Left hindlimb (tissue), 1 donor: ENCODE results near the gene GLI3.

Experiments
- DNase-seq: peaks from one replicate; pipeline ENCODE4 v3.0.0-alpha.2; 2018

GLI3 gene

DNA sequence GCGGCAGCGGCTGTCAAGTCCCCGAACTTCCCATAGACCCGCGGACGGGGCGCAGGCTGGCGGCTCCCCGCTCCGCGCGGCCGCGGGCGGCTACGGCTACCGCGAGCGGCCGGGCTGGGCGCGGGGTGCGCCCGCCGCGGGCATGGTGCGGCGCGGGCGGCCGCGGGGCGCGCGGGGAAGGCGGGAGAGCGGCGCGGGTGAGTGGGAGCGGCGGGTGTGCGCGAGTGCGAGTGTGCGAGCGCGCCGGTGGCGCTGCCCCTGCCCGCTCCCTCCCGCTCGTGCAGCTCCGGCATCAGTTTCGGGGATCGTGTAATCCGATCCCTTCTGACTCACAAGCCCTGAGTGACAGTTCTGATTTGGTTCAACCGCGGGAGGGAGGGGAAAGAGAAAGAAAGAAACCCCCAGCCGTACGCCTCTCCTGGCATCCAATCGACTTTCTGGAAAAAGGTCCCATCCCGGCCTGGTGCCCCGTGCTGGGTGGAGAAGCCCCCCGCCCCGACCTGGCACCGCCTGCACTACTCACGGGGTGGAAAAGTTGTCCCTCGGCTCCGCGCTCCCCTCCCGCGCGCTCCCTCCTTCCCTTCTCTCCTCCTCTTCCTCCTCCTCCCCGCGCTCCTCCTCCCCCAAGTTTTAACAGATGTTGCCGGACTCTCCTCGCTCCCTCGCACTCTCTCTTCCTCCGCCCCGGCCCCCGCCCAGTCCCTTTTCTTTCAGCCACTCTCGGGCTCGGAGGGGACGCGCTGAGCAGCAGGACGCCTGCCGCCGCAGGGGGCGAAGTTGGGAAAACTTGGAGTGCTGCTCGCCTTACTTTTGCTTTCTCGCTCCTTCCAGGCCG, at the start of gene GLI3:
TSS of gene GLI3 (minus strand) at position 234 of the 835 bp plus-strand sequence. CDS start 13,956 bp downstream, outside the sequence.
- peak; percentile 98 for DNase-seq

DNA sequence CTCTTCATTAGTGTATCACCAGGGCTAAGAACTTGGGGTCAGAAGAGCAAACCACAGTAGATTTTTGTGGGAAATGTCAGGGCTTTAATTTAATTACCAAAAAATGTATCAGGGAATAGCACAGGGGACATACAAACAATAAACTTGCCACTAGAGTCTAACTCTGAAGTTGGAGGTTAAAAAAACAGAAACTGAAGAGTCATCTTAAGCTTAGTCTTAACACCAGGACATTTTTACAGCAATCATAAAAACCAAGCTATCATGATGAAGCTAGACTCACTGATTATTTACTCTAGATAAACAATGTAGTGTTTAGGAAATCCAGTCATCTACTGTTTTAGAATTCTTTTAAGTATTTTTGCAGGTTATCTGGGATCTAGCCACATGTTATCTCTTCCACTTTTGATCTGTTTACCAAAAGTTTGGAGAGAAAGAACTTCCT, 48.4 kb upstream of the GLI3 start:
- no peak for DNase-seq

DNA sequence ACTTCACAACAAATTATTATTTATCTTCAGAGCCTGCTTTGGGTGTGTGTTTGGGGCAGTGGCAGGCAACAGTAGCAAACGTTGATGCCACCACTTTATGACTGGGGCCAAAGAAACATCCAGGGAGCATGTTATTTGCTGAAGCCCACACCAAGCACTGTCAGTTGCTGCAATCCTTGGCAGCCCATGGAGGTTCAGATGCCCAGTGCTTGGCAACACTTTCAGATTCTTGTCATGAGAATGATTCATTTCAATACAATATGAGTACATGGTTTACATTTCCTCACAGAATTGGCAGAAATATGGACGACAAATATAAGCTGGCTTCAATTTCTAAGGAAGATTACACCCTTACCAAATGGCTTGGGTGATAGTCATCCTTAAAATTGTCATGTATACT, 46.5 kb upstream of the GLI3 start:
- no peak for DNase-seq

DNA sequence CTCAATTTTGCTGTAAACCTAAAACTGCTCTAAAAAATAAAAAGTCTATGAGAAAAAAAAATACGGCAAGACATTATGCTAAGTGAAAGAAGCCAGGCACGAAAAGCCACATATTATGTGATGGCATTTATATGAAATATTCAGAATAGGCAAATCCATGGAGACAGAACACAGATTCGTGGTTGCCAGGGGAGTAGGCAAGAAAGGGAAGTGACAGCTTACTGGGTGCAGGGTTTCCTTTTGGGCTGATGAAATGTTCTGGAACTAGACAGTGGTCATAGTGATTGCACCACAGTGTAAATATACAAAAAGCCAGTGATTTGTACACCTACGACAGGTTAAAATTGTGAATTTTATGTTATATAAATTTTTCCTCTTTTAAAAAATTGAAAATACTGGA, 41.3 kb upstream of the GLI3 start:
- DNase-seq = no peak

DNA sequence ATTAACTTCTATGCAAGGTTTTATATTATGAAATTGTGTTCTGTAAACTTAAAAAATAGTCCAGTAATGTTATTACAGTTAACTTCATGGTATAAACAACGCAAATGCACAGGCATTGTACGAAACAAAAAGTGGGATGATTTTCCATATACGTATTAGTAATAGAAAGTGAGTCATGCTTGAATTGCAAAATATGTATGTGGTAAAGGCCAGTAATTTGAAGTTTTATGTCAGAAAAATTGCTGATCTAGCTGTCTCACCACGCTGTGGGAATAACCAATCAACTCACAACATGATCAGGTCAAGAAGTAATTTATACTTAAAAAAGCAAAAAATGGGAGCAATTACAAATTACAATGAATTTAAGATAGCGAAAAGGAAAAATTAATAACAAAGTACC, 37.0 kb upstream of the GLI3 start:
- DNase-seq = no peak

DNA sequence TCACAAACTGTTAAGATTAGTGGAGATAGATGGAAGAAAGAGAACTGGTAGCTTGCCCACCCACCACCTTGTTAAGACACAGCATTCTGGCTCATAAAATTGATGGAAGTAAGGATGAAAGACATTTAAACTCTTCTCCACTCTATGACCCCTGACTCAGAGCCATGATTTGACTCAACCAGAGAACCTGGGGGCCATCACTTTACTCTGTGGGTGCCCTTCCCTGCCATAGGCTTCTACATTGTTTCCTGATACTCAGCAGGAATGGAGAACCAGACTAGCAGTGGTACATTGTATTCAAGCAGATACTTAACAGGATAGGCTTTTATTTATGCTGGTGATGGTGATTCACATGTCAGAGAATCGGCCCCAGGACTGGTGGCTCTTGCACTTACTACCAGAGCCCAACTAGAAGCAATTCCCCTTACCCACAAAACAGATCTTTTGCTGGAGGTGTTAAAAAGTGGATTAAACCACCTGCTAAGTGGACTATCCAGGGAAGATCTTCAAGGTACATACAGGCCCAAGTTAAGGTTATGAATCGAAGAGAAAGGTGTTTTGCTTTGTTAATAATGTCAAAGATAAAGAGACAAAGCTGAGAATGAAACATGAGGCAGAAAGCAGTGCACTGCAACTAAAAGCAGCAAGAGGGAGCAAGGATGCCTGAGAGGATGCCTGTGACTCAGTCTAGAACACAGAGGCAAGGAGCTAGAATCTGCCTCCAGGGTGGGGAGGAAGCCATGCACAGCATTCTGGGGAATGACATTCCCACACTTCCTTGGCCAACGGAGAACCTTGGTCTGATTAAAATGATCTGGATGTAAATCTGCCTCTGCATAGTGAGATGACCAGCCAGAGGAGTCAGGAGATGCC, 36.0 kb upstream of the GLI3 start:
- DNase-seq = no peak

DNA sequence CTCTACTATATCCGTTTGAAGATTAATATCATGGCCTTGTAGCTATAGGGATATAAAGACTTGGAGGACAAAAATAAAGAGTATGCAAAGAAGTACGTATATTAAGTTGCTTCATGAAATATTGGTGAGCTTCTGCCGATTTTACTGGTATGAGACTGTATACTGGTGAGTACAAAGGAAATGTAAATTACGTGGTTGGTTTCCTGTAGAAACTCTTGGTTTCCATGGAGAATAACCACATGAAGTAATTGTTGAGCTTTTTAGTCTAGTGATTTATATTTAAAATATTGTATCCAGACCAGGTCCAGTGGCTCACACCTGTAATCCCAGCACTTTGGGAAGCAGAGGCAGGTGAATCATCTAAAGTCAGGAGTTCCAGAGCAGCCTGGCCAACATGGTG, 32.2 kb upstream of the GLI3 start:
- no peak for DNase-seq

DNA sequence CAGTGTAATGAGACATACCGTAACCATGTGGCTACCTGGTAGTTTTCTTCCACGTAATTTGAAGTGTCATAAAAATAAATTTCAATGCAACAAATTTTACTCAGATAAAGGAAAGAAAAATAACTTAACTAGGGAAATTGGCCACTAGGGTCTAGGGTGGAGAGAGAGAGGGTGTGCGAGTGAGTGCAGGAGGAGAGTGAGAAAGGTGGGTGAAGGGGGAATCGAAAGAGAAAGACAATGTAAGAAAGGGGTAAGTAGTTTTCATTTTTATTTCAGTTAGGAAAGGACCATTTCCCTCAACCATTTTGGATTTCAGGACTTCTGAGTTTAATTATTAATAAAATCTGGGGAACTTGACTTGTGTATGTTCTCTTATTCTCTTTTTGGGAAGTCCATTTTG, 27.7 kb upstream of the GLI3 start:
- DNase-seq = no peak

DNA sequence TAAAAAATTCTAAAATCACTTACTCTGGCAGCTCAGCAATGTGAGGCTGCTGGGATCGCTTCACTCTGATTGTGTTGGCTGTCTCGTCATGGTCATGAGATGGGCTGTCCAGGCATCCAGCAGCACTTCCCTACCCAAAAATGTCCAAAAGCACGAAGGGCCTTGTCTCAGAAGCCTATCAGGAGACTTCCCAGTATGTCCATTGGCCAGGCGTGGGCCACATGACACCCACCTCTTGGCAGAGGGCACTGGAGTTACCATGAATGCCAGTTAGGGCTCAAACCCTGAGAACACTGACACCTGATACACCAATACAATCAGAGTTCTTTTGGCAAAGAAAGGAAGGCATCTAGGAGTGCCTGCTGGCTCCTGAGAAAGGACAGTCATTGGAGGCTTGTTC, 27.0 kb upstream of the GLI3 start:
- no peak for DNase-seq

DNA sequence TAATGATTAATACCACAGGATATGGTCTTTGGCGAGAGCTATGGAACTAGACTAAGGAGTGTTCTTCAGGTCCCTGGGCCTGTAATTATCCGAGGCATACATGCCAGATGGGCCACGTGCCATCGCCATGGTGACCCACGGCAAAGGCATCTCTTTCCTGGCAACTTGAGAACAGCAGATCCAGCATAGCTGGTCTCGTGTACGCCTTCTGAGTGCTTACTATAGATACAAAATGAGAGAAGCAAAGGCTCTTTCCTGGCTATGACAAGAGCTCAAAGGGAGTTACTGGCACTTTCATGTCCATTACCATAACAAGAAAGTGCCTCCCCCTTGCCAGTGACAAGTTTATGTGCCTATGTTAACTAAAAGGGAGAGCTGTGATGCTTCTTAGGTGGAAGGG, 26.0 kb upstream of the GLI3 start:
- DNase-seq = peak; percentile 86

DNA sequence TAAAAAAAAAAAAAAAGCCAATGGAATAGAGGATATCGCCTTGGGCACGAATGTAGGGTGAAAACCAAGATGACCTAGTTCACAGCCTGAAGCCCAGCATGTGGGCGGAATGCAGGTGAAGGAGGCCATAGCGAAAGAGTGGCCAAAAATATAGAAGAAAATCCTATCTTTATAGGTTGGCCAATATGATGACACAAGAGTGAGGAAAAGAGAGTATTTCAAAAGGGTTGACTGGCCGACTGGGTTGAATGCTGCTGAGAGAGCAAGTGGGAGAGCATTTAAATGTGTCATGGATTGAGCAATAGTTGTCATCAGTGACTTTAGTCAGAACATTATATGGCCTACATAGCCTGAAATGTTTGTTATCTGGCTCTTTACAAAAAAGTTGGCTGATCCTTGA, 17.2 kb upstream of the GLI3 start:
- DNase-seq = no peak

DNA sequence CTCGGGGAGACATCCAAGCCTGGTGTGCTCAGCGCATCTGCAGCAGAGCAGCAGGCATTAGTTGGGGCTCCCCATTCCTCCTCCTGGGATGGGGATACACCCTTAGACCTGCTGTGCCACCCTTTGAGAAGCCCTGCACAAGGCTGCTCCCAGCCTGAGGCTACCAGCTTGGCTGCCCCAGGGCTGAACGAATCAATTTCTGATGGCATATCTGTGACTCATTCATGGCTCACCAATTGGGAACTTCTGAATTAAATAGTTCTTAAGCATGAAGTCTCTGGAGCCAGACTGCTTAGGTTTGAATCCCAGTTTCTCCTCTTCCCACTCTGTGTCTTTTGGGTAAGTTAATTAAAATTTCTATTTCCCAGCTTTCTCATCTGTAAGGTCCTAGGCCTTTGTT, 16.3 kb upstream of the GLI3 start:
- no peak for DNase-seq

DNA sequence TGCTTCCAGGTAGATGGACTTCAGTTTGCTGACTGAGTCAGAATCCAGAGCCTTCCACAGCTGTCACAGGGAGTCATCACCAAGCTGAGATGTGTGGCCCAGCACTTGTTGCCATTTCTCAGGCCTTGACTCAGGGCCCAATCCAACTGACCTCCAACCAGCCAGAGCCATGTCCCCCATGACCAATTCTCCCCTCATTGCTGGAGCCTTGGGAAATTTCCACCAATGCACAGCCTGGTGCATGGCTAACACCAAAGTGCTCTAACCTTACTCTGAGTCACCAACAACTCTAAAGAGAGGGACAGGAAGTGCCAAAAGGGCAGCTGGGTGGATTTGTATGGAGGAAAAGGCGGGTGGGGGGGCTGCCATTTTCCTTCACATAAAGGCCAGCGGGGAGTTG, 13.4 kb upstream of the GLI3 start:
- DNase-seq = no peak

DNA sequence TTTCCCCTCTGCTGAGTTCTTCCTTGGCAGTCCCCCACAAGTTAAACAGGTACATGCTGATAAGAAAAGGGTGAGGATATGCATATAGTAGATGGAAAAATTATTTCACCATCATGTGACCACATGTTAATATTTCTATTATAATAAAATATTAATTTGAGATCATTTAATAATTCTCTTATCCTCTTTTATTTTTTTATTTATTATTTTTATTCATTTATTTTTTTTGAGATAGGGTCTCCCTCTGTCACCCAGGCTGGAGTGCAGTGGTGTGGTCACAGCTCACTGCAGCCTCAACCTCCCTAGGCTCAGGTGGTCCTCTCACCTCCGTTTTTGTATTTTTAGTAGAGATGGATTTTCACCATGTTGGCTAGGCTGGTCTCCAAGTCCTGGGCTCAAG, 11.6 kb upstream of the GLI3 start:
- no peak for DNase-seq

DNA sequence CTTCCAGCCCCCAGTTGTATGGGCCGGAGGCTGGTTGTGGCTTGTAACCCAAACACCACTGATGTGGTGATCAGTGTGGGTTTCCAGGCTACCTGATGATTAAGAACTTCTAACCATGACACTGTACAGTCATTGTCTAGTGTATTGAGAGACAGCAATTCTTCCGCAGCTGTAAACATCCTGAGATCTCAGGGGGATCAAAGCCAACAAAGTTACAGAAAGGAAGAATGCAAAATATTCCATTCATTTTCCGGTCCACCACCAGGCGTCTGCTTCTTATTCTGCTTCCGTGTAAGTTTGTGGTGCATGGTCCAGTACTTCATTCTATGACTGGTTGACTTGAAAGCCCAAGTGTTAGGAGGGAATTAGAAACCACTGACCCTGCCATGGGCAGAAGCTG, 10.3 kb upstream of the GLI3 start:
- no peak for DNase-seq

DNA sequence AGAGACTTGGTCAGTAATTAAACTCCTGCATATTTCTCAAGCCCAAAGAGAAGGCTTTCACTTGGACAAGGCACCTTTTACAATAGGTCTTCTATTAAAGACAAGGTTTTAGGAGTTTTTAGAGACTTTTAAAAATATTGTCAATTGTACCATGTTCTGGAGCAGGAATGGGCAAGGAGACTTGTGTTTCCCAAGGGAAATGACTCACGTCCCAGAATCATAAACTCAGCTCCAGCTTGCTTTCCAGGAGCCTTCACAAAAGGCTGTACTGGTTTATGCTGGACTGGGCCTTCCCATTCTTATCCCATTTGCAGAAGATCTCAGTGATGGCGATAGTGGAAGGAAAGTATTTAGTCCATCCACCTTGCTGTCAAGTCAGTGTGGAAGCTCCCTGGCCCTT, 7.8 kb upstream of the GLI3 start:
- DNase-seq = no peak

DNA sequence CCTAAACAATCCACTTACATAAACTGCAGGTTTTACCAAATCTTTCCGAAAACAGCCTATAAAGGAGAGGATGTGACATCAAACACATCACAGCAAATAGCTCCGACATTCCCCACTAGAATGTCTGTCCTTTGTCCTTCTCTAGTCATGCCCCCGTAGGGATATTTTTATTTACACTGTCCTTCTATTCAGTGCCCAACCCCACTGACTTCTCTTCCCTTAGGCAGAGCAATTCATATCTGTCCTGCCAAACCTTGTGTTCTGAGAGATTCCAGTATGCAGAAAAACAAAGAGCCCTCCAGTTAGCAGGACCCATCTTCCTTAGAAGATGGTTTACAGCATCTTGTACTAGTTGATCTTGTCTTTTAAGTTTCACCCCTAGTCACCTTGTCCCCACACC, 5.4 kb upstream of the GLI3 start:
- no peak for DNase-seq

DNA sequence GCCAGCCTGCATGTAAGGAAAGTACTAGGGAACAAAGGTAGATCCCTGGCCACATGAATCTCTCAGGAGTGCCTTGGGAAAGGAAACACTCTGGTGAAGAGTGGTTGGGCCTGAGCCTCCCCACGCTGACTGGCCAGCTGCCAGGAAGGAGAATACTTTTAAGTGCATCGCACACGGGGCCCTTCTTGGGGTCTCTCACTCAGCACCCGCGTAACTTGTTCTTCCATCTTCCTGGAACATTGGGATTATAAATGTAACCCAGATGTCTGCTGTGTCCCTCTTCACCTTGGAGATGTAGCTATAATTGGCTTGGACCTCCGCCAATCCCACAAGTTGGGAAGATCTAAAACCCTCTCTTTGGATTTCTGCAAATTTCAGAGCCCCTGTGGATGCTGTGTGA, 4.4 kb upstream of the GLI3 start:
- peak; percentile 60 for DNase-seq

DNA sequence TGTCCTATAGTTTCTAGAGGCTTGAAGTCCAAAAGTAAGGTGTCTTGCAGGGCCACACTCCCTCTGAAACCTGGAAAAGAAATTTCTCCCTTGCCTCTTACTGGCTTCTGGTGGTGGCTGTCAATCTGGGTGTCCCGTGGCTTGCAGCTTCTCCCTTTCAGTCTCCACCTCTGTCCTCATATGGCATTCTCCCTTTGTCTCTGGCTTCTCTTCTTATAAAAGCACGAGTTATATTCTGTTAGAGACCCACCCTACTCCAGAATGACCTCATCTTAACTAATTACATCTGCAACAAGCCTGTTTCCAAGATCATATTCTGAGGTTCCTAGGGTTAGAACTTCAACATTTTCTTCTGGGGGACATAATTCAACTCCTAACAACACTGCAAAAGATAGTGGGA, 3.4 kb upstream of the GLI3 start:
- no peak for DNase-seq

DNA sequence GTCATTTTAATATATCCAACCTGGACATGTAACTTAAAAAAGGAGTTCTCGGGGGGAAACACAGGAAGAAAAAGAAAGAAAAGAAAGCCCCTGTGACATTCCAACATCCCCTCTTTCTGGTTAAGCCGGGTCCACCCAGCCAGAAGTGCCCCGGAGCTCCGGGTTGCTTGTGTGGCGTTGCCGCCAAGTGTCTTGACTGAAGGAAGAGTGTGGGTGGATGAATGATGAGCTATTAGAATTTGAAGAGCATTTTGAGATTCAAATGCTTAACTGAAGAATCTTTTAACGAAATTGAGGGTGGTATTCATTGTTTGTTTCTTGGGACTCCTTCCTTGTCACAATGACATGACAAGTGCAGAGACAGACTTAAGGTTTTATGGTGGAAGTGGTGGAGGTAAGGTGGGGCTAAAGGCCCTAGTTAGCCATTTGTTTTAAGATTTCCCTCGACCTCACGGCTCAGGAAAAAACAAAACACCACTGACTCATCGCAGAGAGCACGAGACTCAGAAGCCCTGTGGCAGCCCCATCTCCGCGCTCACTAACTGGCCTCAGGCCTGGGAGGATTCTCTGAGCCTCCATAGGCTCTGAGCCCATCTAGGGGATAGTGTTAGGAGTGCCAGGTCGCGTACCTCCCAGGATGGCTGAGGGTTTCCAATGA, 1.8 kb upstream of the GLI3 start:
- DNase-seq = no peak

DNA sequence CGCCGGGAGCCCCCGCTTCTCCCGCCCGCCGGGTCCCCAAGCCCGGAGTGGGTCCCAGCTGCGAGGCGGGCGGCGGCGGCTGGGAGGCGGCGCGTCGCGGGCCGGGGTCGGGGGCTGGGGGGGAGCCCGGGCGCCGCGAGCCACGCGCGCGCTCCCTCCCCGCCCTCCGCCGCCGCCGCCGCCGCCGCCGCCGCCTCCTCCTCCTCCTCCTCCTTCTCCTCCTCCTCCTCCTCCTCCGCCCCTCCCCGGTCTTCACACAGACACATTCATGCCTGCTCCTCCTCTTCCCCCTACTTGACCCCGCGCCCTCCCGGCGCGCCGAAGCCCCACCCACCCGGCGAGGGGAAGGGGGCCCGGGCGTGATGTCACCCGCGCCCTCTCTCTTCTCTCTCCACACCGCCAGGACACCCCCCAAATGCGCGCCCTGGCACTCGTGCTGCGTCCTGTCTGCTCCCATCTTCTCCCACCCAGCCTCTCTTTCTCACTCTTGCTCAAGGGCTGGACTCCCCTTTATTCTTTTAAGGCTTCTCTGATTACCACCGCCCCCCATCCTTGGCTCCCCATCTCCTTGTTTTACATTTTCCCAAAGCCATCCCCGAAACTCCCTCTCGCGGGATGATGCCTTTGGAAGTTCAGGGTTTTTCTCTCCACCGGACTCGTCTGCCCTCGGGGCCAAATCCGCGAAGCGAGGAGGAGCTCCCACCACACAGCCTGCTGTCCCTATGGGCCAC, 967 bp upstream of the GLI3 start:
- peak; percentile 92 for DNase-seq

DNA sequence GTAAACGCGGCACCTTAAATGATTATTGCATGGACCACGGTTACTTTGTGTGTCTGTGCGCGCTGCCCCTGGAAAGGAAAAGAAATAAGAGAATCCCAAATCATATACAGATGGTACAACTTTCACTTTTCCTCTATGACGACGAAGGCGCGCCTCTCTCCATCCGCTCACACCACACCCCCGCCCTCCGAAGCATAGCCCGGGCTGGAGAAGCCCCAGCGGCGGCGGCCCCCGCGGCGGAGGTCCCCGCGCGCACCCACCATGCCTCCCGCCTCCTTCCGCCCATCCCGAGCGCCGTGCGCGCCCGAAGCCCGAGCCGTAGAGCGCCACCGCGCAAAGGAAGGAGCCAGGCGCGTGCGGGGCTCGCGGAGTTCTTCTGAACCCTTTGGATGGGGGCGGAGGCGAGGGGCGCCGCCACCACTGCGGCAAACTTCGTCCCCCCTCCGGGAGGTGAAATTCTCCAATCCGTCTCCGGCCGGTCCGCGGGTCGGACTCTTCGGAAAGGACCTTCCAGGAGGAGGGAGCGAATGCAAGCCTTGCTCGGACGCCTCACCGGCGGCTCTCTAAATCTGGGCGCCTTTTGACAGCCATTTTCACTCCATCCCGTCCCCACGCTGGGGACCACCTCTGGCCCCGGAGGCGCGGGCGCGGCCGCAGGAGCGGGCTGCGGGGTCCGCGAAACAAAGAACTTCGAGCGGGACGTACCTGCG, 588 bp downstream of the GLI3 start:
- peak; percentile 86 for DNase-seq
